Common myeloid progenitor, CD34-positive (primary cell): Measurements from ENCODE around the gene C15orf62.

Experiments
- CTCF ChIA-PET: fragments of 350-600 bp; sonication (Branson Sonifier 250); formaldehyde crosslinking; loops from one replicate; lab custom pipeline; 2021; ENCODE audit warnings: antibody characterized with exemption; lab: Charles Lee
- POLR2A ChIA-PET: fragments of 350-600 bp; sonication (Branson Sonifier 250); formaldehyde crosslinking; loops from one replicate; lab custom pipeline; 2021; ENCODE audit warnings: antibody characterized with exemption; lab: Charles Lee
- DNase-seq, 3 donors: peaks; one replicate each; pipeline versions ENCODE4 v3.0.0 to v3.0.0-alpha.2; 2013
- H3K27ac ChIP-seq, 2 experiments: 1 replicate in 1 of 2; 2 replicates in 1 of 2; pipeline ENCODE4 v1.7.0; 2013; ENCODE audit warnings: inconsistent platforms in 2 of 2, low read length in 2 of 2, mild to moderate bottlenecking in 2 of 2, low read depth in 1 of 2, moderate library complexity in 1 of 2; ENCODE audit not compliant: severe bottlenecking in 2 of 2, insufficient read depth in 1 of 2, poor library complexity in 1 of 2
- H3K27me3 ChIP-seq, 5 experiments: replicated peaks in 2 of 5; 1 replicate in 3 of 5; 2 replicates in 2 of 5; pipeline versions ENCODE4 v1.6.1 to v1.7.0; 2013; ENCODE audit warnings: low read length in 4 of 5, mild to moderate bottlenecking in 2 of 5, moderate library complexity in 2 of 5, inconsistent platforms in 1 of 5; ENCODE audit not compliant: insufficient read depth in 5 of 5, control insufficient read depth in 4 of 5
- H3K36me3 ChIP-seq, 4 experiments: 1 replicate in 2 of 4; 2 replicates in 2 of 4; pipeline versions ENCODE4 v1.6.1 to v1.7.0; 2013; ENCODE audit warnings: low read length in 3 of 4, control low read depth in 1 of 4, mild to moderate bottlenecking in 1 of 4; ENCODE audit not compliant: control insufficient read depth in 4 of 4, insufficient read depth in 4 of 4
- H3K4me1 ChIP-seq, 4 experiments: 1 replicate in 3 of 4; 2 replicates in 1 of 4; pipeline versions ENCODE4 v1.6.1 to v1.7.1; 2013; ENCODE audit warnings: low read length in 3 of 4, mild to moderate bottlenecking in 3 of 4, control low read depth in 1 of 4, inconsistent platforms in 1 of 4, moderate library complexity in 1 of 4; ENCODE audit not compliant: control insufficient read depth in 4 of 4, insufficient read depth in 4 of 4; ENCODE audit errors: control extremely low read depth in 1 of 4
- H3K4me3 ChIP-seq, 7 experiments: 1 replicate in 4 of 7; 2 replicates in 3 of 7; pipeline versions ENCODE4 v1.5.1 to v1.7.0; 2013; ENCODE audit warnings: mild to moderate bottlenecking in 7 of 7, low read length in 6 of 7, moderate library complexity in 6 of 7, inconsistent platforms in 2 of 7, low read depth in 2 of 7, control low read depth in 1 of 7; ENCODE audit not compliant: insufficient read depth in 4 of 7, control insufficient read depth in 1 of 7; ENCODE audit errors: extremely low read depth in 1 of 7
- H3K9me3 ChIP-seq, 5 experiments: 1 replicate in 4 of 5; 2 replicates in 1 of 5; pipeline versions ENCODE4 v1.6.1 to v1.7.1; 2013; ENCODE audit warnings: low read length in 4 of 5, mild to moderate bottlenecking in 2 of 5, inconsistent platforms in 1 of 5, low read depth in 1 of 5, moderate library complexity in 1 of 5; ENCODE audit not compliant: control insufficient read depth in 4 of 5, insufficient read depth in 2 of 5; ENCODE audit errors: control extremely low read depth in 1 of 5
- WGBS: methylation state at CpG from one replicate; pipeline ENCODE4 v1.1.5; 2013; ENCODE audit not compliant: insufficient coverage; 5-methylcytosine and 5-hydroxymethylcytosine counted together

The C15orf62 gene

DNA sequence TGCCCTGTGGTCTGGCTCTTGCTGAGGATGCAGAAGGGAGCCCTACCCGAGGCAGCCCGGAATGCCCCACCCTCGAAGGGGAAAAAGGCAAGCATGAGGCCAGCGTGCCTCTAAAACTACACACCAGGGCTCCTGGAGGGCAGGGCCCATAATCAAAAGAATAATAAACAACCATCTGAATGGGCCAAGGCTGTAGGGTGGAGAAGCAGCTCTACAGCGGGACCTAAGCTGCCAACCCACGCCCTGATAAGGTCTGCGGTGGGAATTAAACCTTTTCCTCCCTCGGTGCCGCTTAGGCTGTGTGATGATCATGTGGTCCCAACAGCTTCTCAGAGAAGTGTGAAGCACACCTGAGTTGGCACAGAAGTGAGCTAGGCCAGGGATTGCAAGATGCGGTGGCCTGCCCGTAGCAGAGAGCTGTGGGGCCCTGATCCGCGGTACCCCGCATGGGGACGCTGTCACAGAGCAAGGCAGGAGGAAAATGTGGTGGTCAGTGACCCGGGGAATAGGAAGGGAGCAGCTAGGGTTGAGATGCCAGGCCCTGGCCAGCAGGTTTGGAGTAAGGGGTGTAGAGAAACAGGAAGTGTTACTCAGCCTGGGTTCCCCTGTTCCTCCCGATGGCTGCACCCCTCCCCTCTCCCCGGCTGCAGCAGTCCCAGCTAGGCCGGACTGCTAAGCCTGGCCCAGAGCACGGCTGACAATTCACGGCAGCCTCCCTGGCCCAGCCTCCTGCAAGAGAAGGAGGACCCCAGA lies 1.1 kb upstream of the C15orf62 start:
- H3K27me3 ChIP-seq, result no peaks in the 10 kb centered on the region
- peaks cover 5 to 73% (median 59%) of the 10 kb centered on the region in 4 experiments for H3K4me1 ChIP-seq
- peaks cover 0 to 47% (median 20%) of the 10 kb centered on the region in 4 experiments for H3K36me3 ChIP-seq
- peak overlapping the region in 5 of 7 experiments; percentile 21 to 63 (median 53) for H3K4me3 ChIP-seq
- peak overlapping the region; percentile 16 to 65 for H3K27ac ChIP-seq
- no peaks in the 10 kb centered on the region for H3K9me3 ChIP-seq
- ChIA-PET CTCF (interaction anchor here (1.1 to 14.6 kb wide), 10 partner anchors 10 to 89 kb away, joined by 3 to 123 read pairs (median 6); partner anchors contain the start of gene RAD51), POLR2A (interaction anchor here (0.6 to 0.7 kb wide), 2 partner anchors 10 to 152 kb away, joined by 3 to 4 read pairs; no protein-coding TSS in a partner anchor)
- 50% methylated on average over 13 of the region's 21 CpGs for WGBS
- peak in 2 of 3 donors; percentile 58 to 72 for DNase-seq

DNA sequence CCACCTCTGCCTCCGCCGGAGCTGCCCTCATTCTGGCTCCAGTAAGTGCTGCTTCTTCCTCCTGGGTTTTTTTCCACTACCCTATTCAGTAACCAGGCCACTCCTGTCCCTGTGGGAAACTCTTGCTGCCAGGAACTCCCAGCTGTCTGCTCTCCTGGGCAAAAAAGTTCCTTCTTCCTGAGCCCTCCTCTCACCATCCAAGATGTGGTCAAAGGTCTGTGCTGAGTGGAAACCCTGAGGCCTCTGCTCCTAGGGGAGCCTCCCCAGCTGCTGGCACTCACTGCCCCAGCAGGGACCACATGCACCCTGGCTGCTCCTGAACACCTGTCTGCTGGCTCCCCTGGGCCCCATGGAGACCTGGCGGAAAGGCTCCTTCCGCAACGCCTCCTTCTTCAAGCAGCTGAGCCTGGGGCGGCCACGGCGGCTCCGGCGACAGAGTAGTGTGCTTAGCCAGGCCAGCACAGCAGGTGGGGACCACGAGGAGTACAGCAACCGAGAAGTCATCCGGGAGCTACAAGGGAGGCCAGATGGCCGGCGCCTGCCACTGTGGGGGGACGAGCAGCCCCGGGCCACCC lies 454 bp downstream of the C15orf62 start:
- Histone ChIP-seq H3K36me3 (peaks cover 5 to 62% (median 35%) of the 10 kb centered on the region in 4 experiments), H3K4me1 (peaks cover 0 to 57% (median 45%) of the 10 kb centered on the region in 4 experiments), H3K9me3 (no peaks in the 10 kb centered on the region), H3K27ac (peak overlapping the region; percentile 40 to 65), H3K4me3 (peak overlapping the region in 5 of 7 experiments; percentile 16 to 63 (median 53)), H3K27me3 (no peaks in the 10 kb centered on the region)
- DNase-seq, result peak in 2 of 3 donors; percentile 45 to 56
- 66% methylated on average over 17 of the region's 17 CpGs for WGBS
- CTCF ChIA-PET, result interaction anchor here (0.8 to 14.6 kb wide), 13 partner anchors 8 to 92 kb away, joined by 3 to 123 read pairs (median 4); no protein-coding TSS in a partner anchor
- POLR2A ChIA-PET, result interaction anchor here (1.0 kb wide), 1 partner anchor 13 kb away, joined by 4 read pairs; no protein-coding TSS in a partner anchor

- WGBS, result 96% methylated on average over 5 of the region's 5 CpGs
- DNase-seq, result no peak
- peaks cover 9 to 72% (median 44%) of the 10 kb centered on the region in 4 experiments for H3K36me3 ChIP-seq
- ChIA-PET POLR2A (no interaction called here), CTCF (interaction anchor here (0.7 to 14.6 kb wide), 7 partner anchors 14 to 93 kb away, joined by 3 to 123 read pairs (median 3); no protein-coding TSS in a partner anchor)
- H3K9me3 ChIP-seq, result no peaks in the 10 kb centered on the region
- H3K4me3 ChIP-seq, result no peak overlapping the region
- no peak overlapping the region for H3K27ac ChIP-seq
- H3K4me1 ChIP-seq, result peaks cover 0 to 49% (median 37%) of the 10 kb centered on the region in 4 experiments
- no peaks in the 10 kb centered on the region for H3K27me3 ChIP-seq
Measured at GRCh38 chr15:40771242-40771641, 1.5 kb downstream of the C15orf62 start.

DNA sequence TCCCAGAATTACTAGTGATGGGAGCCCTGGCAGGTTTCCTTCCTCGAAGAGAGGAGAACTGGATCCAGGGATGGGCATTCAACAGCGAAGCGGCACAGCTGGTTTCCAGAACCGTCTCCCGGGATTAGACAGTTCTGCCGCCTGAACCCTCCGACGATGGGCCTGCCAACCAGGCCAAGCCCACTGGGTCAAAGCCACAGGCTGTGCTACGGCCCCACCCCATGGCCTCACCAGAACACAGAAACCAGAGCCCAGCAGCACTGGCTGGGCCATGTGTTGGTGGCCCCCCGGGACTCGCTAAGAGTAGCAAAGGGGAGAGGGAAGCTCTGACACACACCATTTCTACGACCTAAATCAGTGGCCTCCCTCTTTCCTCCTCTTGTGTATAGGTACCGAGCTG lies 2.2 kb downstream of the C15orf62 start:
- CTCF ChIA-PET, result interaction anchor here (0.7 to 14.6 kb wide), 2 partner anchors 13 to 34 kb away, joined by 3 to 123 read pairs; no protein-coding TSS in a partner anchor
- Histone ChIP-seq H3K27me3 (no peaks in the 10 kb centered on the region), H3K4me1 (peaks cover 0 to 45% (median 37%) of the 10 kb centered on the region in 4 experiments), H3K27ac (no peak overlapping the region), H3K36me3 (peaks cover 9 to 72% (median 45%) of the 10 kb centered on the region in 4 experiments), H3K4me3 (no peak overlapping the region), H3K9me3 (no peaks in the 10 kb centered on the region)
- WGBS, result 97% methylated on average over 8 of the region's 13 CpGs
- DNase-seq, result no peak
- POLR2A ChIA-PET, result no interaction called here

DNA sequence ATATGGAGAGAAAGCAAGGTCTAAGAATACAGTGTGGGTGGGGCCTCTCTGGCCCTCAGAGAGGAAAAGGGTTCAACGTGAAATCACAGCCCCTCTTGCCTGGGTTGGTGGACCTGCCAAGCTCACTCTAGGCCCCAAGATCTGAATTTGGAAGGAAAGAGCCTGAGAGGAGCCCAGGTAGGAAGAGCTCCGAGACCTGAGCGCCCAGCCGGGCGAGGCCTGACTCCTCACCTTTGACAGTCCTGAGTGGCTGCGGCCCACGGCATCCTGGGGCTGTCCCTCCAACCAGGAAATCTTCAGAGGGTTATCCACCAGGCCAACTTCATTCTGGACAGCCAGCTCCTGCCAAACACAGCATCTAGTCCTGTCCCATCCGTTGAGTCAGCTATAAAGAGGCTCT lies 3.7 kb downstream of the C15orf62 start:
- Histone ChIP-seq H3K36me3 (peaks cover 9 to 62% (median 42%) of the 10 kb centered on the region in 4 experiments), H3K4me1 (peaks cover 0 to 31% (median 29%) of the 10 kb centered on the region in 4 experiments), H3K9me3 (no peaks in the 10 kb centered on the region), H3K27me3 (no peaks in the 10 kb centered on the region), H3K4me3 (no peak overlapping the region), H3K27ac (no peak overlapping the region)
- CTCF ChIA-PET, result interaction anchor here (1.0 to 14.6 kb wide), 4 partner anchors 12 to 72 kb away, joined by 3 to 123 read pairs (median 5); no protein-coding TSS in a partner anchor
- no peak for DNase-seq
- POLR2A ChIA-PET, result no interaction called here
- WGBS, result 96% methylated on average over 4 of the region's 8 CpGs

DNA sequence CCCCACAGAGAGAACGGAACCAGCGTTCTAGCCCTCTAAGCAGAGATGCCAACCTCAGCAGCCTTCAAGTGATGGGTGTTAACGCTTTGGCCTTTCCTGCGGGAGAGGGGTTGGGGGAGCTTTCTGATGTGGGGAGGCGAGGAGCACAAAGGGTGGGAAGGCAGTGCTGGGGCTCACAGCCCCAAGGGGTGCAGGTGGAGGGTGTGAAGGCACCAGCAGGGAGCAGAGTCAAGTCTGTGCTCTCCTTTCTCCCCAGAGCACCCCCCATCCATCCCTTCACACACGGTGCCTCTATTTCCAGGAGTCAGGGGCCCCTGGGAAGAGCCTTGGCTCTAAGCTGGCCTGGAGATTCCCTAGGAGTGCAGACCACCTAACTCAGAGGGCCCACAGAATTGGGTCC lies 4.1 kb downstream of the C15orf62 start:
- Histone ChIP-seq H3K27me3 (no peaks in the 10 kb centered on the region), H3K4me1 (peaks cover 0 to 27% (median 25%) of the 10 kb centered on the region in 4 experiments), H3K4me3 (no peak overlapping the region), H3K27ac (no peak overlapping the region), H3K9me3 (no peaks in the 10 kb centered on the region), H3K36me3 (peaks cover 9 to 63% (median 45%) of the 10 kb centered on the region in 4 experiments)
- POLR2A ChIA-PET, result no interaction called here
- CTCF ChIA-PET, result interaction anchor here (1.0 to 14.6 kb wide), 4 partner anchors 11 to 73 kb away, joined by 3 to 123 read pairs (median 5); no protein-coding TSS in a partner anchor
- no peak for DNase-seq
- WGBS, result 100% methylated on average over 1 of the region's 6 CpGs
